ENCODE results near the gene PFKFB2. TPM values are rescaled to one million over a fixed set of nuclear protein-coding genes. Genes with fewer than 3 reads are reported as not detected.

PFKFB2 gene
- total RNA-seq, 1 experiment from 2014 or later, result 35.6 TPM

DNA sequence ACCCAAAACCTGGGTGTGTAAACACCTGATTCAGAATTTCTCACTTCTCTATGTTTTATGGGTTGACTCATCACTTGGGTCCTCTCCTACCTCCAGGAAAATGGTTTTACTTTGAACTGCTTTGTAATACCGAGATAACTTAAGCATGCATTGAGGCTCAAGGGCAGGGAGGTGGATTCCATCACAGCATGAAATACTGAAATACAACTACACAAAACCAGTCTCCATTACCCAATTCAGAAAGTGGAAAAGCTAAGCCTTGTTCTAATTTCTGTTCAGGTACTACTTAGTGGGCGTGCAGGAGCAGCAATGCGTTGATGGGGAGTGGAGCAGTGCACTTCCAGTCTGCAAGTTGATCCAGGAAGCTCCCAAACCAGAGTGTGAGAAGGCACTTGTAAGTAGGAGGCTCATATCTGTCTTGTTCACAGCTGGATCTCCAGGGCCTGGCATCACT, 44.8 kb downstream of the PFKFB2 start:
- CTCF ChIA-PET, result no interaction called here
- in situ Hi-C loops (cut with HindIII; ENCODE audit: low pct_unique_long_range_greater_than_20kb, low sequenced_read_pairs), result no loop called here
- BruUV-seq (replicated peaks), result no TSS peak

GRCh38 chr1:207101720-207102119, 48.6 kb downstream of the PFKFB2 start:
- BruUV-seq (replicated peaks), result no TSS peak
- intact Hi-C loops (cut with micrococcal nuclease; ENCODE audit: unreplicated experiment), result no loop called here

More for the DNA sequence above, 44.8 kb downstream of the PFKFB2 start:
- H3K27me3 ChIP-seq (ENCODE audit: control insufficient read depth, insufficient read depth, low read length), result no peaks in the 10 kb centered on the region
- H3K4me3 ChIP-seq (ENCODE audit: low read depth in 2 of 2, low read length in 2 of 2), result no peak overlapping the region
- H3K4me1 ChIP-seq (ENCODE audit: control insufficient read depth, insufficient read depth, low read length), result no peaks in the 10 kb centered on the region
- no peaks in the 10 kb centered on the region for H3K36me3 ChIP-seq (ENCODE audit: control insufficient read depth, insufficient read depth, low read length)
- peaks cover 8% of the 10 kb centered on the region; the same call in 1 of the 2 replicates for H3K9me3 ChIP-seq (ENCODE audit: control insufficient read depth, insufficient read depth, low read depth, low read length)
- ATAC-seq (no peak), DNase-seq (ENCODE audit: low read depth, low spot score) (no peak)
- TF ChIP-seq, protein P1, sequence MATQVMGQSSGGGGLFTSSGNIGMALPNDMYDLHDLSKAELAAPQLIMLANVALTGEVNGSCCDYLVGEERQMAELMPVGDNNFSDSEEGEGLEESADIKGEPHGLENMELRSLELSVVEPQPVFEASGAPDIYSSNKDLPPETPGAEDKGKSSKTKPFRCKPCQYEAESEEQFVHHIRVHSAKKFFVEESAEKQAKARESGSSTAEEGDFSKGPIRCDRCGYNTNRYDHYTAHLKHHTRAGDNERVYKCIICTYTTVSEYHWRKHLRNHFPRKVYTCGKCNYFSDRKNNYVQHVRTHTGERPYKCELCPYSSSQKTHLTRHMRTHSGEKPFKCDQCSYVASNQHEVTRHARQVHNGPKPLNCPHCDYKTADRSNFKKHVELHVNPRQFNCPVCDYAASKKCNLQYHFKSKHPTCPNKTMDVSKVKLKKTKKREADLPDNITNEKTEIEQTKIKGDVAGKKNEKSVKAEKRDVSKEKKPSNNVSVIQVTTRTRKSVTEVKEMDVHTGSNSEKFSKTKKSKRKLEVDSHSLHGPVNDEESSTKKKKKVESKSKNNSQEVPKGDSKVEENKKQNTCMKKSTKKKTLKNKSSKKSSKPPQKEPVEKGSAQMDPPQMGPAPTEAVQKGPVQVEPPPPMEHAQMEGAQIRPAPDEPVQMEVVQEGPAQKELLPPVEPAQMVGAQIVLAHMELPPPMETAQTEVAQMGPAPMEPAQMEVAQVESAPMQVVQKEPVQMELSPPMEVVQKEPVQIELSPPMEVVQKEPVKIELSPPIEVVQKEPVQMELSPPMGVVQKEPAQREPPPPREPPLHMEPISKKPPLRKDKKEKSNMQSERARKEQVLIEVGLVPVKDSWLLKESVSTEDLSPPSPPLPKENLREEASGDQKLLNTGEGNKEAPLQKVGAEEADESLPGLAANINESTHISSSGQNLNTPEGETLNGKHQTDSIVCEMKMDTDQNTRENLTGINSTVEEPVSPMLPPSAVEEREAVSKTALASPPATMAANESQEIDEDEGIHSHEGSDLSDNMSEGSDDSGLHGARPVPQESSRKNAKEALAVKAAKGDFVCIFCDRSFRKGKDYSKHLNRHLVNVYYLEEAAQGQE (IDR thresholded peaks at IDR 0.05; ENCODE audit: insufficient read depth in 1 of 2, low read depth in 2 of 2, low read length in 1 of 2), result no peak
- TF ChIP-seq, protein P2, sequence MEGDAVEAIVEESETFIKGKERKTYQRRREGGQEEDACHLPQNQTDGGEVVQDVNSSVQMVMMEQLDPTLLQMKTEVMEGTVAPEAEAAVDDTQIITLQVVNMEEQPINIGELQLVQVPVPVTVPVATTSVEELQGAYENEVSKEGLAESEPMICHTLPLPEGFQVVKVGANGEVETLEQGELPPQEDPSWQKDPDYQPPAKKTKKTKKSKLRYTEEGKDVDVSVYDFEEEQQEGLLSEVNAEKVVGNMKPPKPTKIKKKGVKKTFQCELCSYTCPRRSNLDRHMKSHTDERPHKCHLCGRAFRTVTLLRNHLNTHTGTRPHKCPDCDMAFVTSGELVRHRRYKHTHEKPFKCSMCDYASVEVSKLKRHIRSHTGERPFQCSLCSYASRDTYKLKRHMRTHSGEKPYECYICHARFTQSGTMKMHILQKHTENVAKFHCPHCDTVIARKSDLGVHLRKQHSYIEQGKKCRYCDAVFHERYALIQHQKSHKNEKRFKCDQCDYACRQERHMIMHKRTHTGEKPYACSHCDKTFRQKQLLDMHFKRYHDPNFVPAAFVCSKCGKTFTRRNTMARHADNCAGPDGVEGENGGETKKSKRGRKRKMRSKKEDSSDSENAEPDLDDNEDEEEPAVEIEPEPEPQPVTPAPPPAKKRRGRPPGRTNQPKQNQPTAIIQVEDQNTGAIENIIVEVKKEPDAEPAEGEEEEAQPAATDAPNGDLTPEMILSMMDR (IDR thresholded peaks at IDR 0.05), result no peak
- TF ChIP-seq POLR2AphosphoS5 (IDR thresholded peaks at IDR 0.05; ENCODE audit: low read depth, low read length) (no peak), SIN3A (IDR thresholded peaks at IDR 0.05; ENCODE audit: borderline replicate concordance, insufficient read depth, low read depth, low read length) (no peak), TCF7L2 (IDR thresholded peaks at IDR 0.05; ENCODE audit: low read depth, low read length) (no peak)
- POLR2A ChIA-PET, result no interaction called here
- H3K27ac ChIP-seq (ENCODE audit: low read length), result no peak overlapping the region
- intact Hi-C loops (cut with micrococcal nuclease; ENCODE audit: unreplicated experiment), result no loop called here

More at GRCh38 chr1:207101720-207102119, 48.6 kb downstream of the PFKFB2 start:
- H3K27ac ChIP-seq (ENCODE audit: low read length), result no peak overlapping the region
- peaks cover 8% of the 10 kb centered on the region; the same call in 1 of the 2 replicates for H3K9me3 ChIP-seq (ENCODE audit: control insufficient read depth, insufficient read depth, low read depth, low read length)
- ChIA-PET CTCF (no interaction called here), POLR2A (no interaction called here)
- H3K36me3 ChIP-seq (ENCODE audit: control insufficient read depth, insufficient read depth, low read length), result no peaks in the 10 kb centered on the region
- in situ Hi-C loops (cut with HindIII; ENCODE audit: low pct_unique_long_range_greater_than_20kb, low sequenced_read_pairs), result no loop called here
- no peaks in the 10 kb centered on the region for H3K27me3 ChIP-seq (ENCODE audit: control insufficient read depth, insufficient read depth, low read length)
- TF ChIP-seq SIN3A (IDR thresholded peaks at IDR 0.05; ENCODE audit: borderline replicate concordance, insufficient read depth, low read depth, low read length) (no peak), TCF7L2 (IDR thresholded peaks at IDR 0.05; ENCODE audit: low read depth, low read length) (no peak), POLR2AphosphoS5 (IDR thresholded peaks at IDR 0.05; ENCODE audit: low read depth, low read length) (no peak)
- TF ChIP-seq, protein P2 (IDR thresholded peaks at IDR 0.05), result no peak
- TF ChIP-seq, protein P1 (IDR thresholded peaks at IDR 0.05; ENCODE audit: insufficient read depth in 1 of 2, low read depth in 2 of 2, low read length in 1 of 2), result no peak
- DNase-seq (ENCODE audit: low read depth, low spot score) (no peak), ATAC-seq (no peak)
- no peak overlapping the region for H3K4me3 ChIP-seq (ENCODE audit: low read depth in 2 of 2, low read length in 2 of 2)
- H3K4me1 ChIP-seq (ENCODE audit: control insufficient read depth, insufficient read depth, low read length), result no peaks in the 10 kb centered on the region
